ENCODE measurements around the gene ZNF582. TPM values are rescaled to one million over a fixed set of nuclear protein-coding genes. Genes with fewer than 3 reads are reported as not detected.

Gene ZNF582
- polyA plus RNA-seq = 1 to 10 TPM; 5.2 to 8.7 (median 8.2) TPM

- peaks cover 35 to 46% (median 40%) of the 10 kb centered on the region in 3 donors for H3K36me3 Mint-ChIP-seq
- H3K4me1 Mint-ChIP-seq = peaks cover 24% of the 10 kb centered on the region in 2 donors
- DNase-seq = peak; percentile 89 to 93 (median 93)
- H3K4me3 Mint-ChIP-seq = peak within 1 kb of the TSS; percentile 93 to 99 (median 97)
- H3K27me3 Mint-ChIP-seq (ENCODE audit: low read depth in 3 of 3) = peaks cover 0 to 5% (median 0%) of the 10 kb centered on the region in 3 donors
- peak within 1 kb of the TSS; percentile 77 to 98 (median 96) for H3K27ac Mint-ChIP-seq
- peaks cover 7 to 34% (median 9%) of the 10 kb centered on the region in 6 donors for H3K9me3 Mint-ChIP-seq
Measured at GRCh38 chr19:56393119-56394012, at the start of gene ZNF582. ZNF582 (minus strand) TSS chr19:56393534; CDS start chr19:56391752, 1,782 bp downstream.

GRCh38 chr19:56441206-56441792 is 48.0 kb upstream of the ZNF582 start:
- no peak for DNase-seq
- Mint-ChIP-seq H3K36me3 (peaks cover 8 to 25% (median 20%) of the 10 kb centered on the region in 3 donors), H3K4me1 (no peaks in the 10 kb centered on the region), H3K4me3 (no peak overlapping the region), H3K9me3 (peaks cover 39 to 82% (median 74%) of the 10 kb centered on the region in 6 donors), H3K27me3 (ENCODE audit: low read depth in 3 of 3) (no peaks in the 10 kb centered on the region), H3K27ac (no peak overlapping the region)

GRCh38 chr19:56423985-56424353 is 30.6 kb upstream of the ZNF582 start:
- peaks cover 61 to 71% (median 62%) of the 10 kb centered on the region in 3 donors for H3K36me3 Mint-ChIP-seq
- no peak for DNase-seq
- no peaks in the 10 kb centered on the region for H3K4me1 Mint-ChIP-seq
- H3K9me3 Mint-ChIP-seq = peaks cover 61 to 98% (median 94%) of the 10 kb centered on the region in 6 donors
- H3K27ac Mint-ChIP-seq = no peak overlapping the region
- H3K4me3 Mint-ChIP-seq = no peak overlapping the region
- H3K27me3 Mint-ChIP-seq (ENCODE audit: low read depth in 3 of 3) = no peaks in the 10 kb centered on the region

- no peak overlapping the region for H3K27ac Mint-ChIP-seq
- DNase-seq = no peak
- H3K4me3 Mint-ChIP-seq = no peak overlapping the region
- H3K27me3 Mint-ChIP-seq (ENCODE audit: low read depth in 3 of 3) = peaks cover 0 to 3% (median 0%) of the 10 kb centered on the region in 3 donors
- peaks cover 66 to 99% (median 97%) of the 10 kb centered on the region in 6 donors for H3K9me3 Mint-ChIP-seq
- peaks cover 66 to 74% (median 67%) of the 10 kb centered on the region in 3 donors for H3K36me3 Mint-ChIP-seq
- H3K4me1 Mint-ChIP-seq = no peaks in the 10 kb centered on the region
Measured at GRCh38 chr19:56423276-56423984, 30.1 kb upstream of the ZNF582 start.

DNA sequence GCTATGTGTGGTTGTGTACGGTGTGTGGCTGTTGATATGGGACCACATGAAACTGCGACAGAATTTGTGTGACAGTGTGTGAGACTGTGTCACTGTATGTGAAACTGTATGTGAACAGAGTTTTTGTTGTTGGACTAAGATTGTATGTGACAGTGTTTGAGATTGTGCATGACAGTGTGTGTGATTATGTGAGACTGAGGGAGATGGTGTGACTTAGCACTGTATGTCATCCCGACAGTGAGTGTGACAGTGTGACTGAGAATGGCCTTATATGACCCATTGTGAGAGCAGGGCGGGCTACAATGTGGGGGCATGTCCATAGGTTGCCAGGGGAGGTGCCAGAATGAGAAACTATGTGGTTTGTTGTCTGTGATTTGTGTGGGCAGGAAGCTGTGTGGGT is 11.7 kb upstream of the ZNF582 start:
- DNase-seq = peak; percentile 27 to 41 (median 38)
- peaks cover 25 to 43% of the 10 kb centered on the region in 2 donors for H3K4me1 Mint-ChIP-seq
- H3K27ac Mint-ChIP-seq = peak overlapping the region; percentile 89 to 98 (median 94)
- H3K27me3 Mint-ChIP-seq (ENCODE audit: low read depth in 3 of 3) = peaks cover 4 to 17% (median 6%) of the 10 kb centered on the region in 3 donors
- peaks cover 60 to 62% (median 61%) of the 10 kb centered on the region in 3 donors for H3K36me3 Mint-ChIP-seq
- peak overlapping the region; percentile 85 to 99 (median 93) for H3K4me3 Mint-ChIP-seq
- peaks cover 12 to 46% (median 29%) of the 10 kb centered on the region in 6 donors for H3K9me3 Mint-ChIP-seq

DNA sequence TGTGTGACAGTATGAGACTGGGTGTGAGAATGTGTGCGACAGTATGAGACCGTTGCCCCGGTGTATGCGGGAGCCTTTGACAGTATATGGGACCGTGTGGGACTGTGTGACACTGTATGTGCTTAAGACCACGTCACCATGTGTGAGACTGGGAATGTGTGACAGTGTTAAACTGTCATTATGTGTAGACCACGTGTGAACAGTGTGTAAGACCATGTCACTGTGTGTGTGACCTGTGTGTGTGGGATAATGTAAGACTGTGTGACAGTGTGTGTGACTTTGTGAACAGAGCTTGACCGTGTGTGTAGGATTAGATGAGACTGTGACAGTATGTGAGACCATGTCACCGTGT is 11.3 kb upstream of the ZNF582 start:
- Mint-ChIP-seq H3K4me1 (peaks cover 25 to 43% of the 10 kb centered on the region in 2 donors), H3K27ac (peak overlapping the region; percentile 89 to 98 (median 94)), H3K4me3 (peak overlapping the region; percentile 85 to 99 (median 93)), H3K9me3 (peaks cover 10 to 44% (median 28%) of the 10 kb centered on the region in 6 donors), H3K36me3 (peaks cover 56 to 59% (median 58%) of the 10 kb centered on the region in 3 donors), H3K27me3 (ENCODE audit: low read depth in 3 of 3) (peaks cover 4 to 17% (median 6%) of the 10 kb centered on the region in 3 donors)
- DNase-seq = peak in 2 of 3 donors; percentile 58 to 62

DNA sequence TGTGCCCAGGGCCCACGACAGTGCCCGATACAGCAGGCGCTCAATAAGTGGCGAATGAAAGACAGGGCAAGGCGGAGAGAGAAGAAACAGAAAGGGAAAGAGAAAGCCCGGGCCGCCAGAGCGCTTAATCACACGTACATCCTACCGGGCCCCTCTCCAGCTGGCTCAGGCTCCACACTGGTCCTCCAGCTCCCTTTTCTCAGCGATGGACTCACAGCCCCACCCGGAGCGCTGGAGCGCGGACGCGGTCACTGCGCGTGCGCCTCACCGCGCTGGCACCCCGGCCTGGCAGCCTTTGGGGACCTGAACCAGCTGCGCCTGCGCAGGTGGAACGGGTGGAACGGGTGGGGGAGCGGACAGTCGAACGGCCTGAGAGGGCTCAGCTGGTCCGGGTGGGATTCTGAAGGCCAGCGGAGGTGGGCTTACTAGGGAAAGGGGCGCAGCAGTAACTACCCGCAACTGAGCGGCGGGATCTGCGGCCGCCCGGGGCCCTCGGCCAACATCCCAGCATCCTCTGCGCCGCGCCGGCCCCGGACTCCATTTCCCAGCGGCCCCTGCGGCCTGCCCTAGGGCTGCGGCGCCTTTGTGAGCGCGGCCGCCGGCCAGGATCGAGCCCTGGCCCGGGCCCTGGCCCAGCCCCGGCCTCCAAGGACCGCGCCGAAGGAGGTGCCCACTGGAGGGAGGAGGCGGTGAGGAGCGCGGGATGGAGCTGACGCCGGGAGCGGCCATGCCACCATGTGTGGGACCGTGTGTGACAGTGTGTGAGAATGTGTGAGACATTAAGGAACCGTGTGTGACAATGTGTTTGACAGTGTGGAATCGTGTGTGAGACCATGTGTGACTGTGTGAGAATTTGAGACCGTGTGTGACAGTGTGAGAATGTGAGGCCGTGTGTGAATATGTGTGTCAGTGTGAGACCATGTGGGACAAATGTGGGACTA is 10.7 kb upstream of the ZNF582 start, which contains the start of gene ZNF583:
TSS of gene ZNF583 (plus strand) at position 569 of the 941 bp plus-strand sequence. CDS start 2,783 bp downstream, outside the sequence.
- Mint-ChIP-seq H3K27me3 (ENCODE audit: low read depth in 3 of 3) (peaks cover 4 to 18% (median 6%) of the 10 kb centered on the region in 3 donors), H3K27ac (peak within 1 kb of the TSS; percentile 89 to 98 (median 94)), H3K36me3 (peaks cover 58 to 60% (median 59%) of the 10 kb centered on the region in 3 donors), H3K9me3 (peaks cover 10 to 47% (median 32%) of the 10 kb centered on the region in 6 donors), H3K4me3 (peak within 1 kb of the TSS; percentile 85 to 99 (median 93)), H3K4me1 (peaks cover 25 to 43% of the 10 kb centered on the region in 2 donors)
- peak; percentile 93 for DNase-seq

DNA sequence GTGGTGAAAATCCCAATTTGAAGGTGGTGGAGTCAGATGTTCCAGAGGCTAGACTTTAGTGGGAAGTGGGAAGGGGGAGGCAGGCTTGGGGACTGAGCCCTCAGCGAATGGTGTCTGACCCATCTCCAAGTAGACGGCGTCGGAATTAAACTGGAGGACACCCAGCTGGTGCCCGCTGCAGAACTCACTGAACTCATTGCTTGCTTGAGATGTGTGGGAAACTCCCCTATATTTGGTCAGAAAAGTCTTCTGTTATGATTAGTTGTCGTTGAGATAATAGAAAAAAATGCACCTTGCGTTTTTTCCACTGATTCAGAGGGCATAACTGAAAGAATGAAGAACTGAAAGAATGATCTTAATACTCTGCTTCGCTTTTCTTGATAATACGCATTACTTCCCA is 9.9 kb upstream of the ZNF582 start:
- Mint-ChIP-seq H3K4me3 (peak overlapping the region; percentile 85 to 99 (median 93)), H3K36me3 (peaks cover 58 to 60% (median 59%) of the 10 kb centered on the region in 3 donors), H3K27ac (peak overlapping the region; percentile 89 to 98 (median 94)), H3K4me1 (peaks cover 25 to 43% of the 10 kb centered on the region in 2 donors), H3K9me3 (peaks cover 10 to 46% (median 30%) of the 10 kb centered on the region in 6 donors), H3K27me3 (ENCODE audit: low read depth in 3 of 3) (peaks cover 4 to 18% (median 6%) of the 10 kb centered on the region in 3 donors)
- DNase-seq = no peak

DNA sequence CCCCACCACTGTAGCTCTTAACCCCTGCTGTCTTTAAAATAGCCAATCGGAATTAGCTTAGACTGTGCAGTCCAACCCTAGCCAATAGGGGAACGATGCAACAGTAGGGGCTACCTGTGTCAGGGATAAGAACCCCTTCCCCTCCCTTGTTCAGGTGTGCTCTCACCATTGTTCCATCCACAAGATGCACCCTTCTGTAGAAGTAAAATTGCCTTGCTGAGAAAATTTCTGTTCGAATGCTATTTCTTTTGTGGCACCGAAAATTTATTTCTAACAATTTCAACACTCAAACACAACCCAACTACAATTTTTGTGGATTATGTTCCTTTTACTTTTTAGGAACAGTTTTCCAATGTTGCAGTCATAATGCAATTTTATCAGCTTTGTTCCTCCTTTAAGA is 7.2 kb upstream of the ZNF582 start:
- H3K4me3 Mint-ChIP-seq = no peak overlapping the region
- peaks cover 4 to 17% (median 6%) of the 10 kb centered on the region in 3 donors for H3K27me3 Mint-ChIP-seq (ENCODE audit: low read depth in 3 of 3)
- H3K4me1 Mint-ChIP-seq = peaks cover 24 to 35% of the 10 kb centered on the region in 2 donors
- H3K9me3 Mint-ChIP-seq = peaks cover 14 to 46% (median 22%) of the 10 kb centered on the region in 6 donors
- peaks cover 43 to 48% (median 44%) of the 10 kb centered on the region in 3 donors for H3K36me3 Mint-ChIP-seq
- DNase-seq = no peak
- H3K27ac Mint-ChIP-seq = no peak overlapping the region

- Mint-ChIP-seq H3K36me3 (peaks cover 33 to 40% (median 34%) of the 10 kb centered on the region in 3 donors), H3K4me3 (no peak overlapping the region), H3K4me1 (peaks cover 19 to 32% of the 10 kb centered on the region in 2 donors), H3K9me3 (peaks cover 14 to 60% (median 24%) of the 10 kb centered on the region in 6 donors), H3K27ac (no peak overlapping the region), H3K27me3 (ENCODE audit: low read depth in 3 of 3) (peaks cover 2 to 8% (median 2%) of the 10 kb centered on the region in 3 donors)
- no peak for DNase-seq
Measured at GRCh38 chr19:56398809-56399208, 5.5 kb upstream of the ZNF582 start.

GRCh38 chr19:56383826-56384605 is 9.3 kb downstream of the ZNF582 start:
- H3K4me3 Mint-ChIP-seq = no peak overlapping the region
- peaks cover 5 to 13% of the 10 kb centered on the region in 2 donors for H3K4me1 Mint-ChIP-seq
- peaks cover 30 to 78% (median 56%) of the 10 kb centered on the region in 6 donors for H3K9me3 Mint-ChIP-seq
- no peak overlapping the region for H3K27ac Mint-ChIP-seq
- no peaks in the 10 kb centered on the region for H3K27me3 Mint-ChIP-seq (ENCODE audit: low read depth in 3 of 3)
- DNase-seq = no peak
- peaks cover 58 to 67% (median 59%) of the 10 kb centered on the region in 3 donors for H3K36me3 Mint-ChIP-seq

Measured in immature natural killer cell (primary cell).